ENCODE data around the gene SPEG.

SPEG gene

DNA sequence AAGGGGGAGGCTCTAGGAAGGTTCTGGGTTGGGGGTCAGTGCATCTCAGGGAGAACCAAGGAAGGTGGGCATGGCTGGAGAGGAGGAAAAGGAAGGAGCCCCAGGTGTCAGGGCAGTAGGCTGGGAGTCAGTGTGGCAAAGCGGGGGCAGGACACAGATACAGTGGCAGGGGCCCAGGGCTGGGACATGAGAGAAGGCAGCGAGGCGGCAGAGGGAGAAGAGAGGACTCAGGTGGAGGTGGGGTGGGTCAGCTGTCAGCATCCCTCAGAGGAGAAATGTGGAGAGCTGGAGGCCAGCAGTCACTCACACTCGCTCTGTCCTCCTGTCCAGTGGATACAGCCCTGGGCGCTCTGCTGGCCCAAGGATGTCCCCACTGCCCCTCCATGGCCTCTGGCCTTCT, 58.4 kb downstream of the SPEG start:
- in situ Hi-C loops (cut with HindIII; ENCODE audit: low sequenced_read_pairs): no loop called here

DNA sequence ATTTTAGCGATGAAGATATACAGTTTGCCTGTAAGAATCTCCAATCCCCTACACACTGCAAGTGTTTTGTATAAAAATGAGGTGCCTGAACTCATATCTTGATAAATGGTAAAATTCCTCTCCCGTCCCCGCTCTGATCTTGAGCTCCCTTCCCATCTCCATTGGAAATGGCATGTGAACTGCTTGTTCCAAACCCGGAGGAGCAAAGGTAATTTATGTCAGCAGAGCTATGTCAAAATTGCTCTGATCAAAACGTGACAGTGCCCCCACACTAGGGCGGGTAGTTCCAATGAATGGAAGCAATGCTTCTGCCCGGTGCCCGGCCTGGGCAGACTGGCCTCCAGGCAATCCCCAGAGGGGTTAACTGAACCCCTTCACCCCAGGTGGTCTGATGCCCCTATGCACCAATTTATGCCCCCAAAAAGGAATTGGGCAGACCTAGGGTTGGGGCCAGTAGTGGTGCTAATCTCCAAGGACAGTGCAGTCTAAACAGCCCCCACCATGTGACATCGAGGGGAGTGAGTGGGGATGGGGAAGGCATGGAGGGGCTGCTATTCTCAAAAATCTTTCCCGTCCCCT, 60.4 kb downstream of the SPEG start:
- in situ Hi-C loops (cut with HindIII; ENCODE audit: low sequenced_read_pairs): no loop called here

DNA sequence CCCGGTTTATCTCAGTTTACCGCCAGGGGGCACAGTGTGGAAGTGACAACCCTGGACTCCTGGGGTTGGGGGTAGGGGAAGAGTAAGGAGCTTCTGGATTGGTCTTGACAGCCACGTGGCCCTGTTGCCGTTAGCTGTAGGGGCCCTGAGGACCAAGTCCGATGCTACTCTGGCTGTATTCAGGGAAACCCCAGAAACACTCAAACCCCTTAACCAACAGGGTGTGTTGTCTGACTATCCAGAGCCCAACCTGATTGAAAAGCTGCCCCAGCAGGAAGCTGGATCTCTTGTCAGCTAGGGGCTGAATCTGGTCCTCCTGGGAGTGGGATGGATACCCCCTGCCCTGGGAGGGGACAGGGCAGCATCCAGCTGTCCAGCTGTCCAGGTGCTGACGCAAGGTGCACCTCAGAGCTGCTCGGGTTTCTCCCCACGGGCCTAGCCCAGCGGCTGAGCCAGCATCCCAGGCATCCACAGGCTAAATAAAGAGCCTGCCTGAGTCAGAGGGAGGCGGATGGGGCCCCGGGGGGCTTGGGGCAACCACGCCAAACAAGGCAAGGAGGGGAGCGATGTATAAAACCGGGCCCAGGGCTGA, 61.0 kb downstream of the SPEG start:
- in situ Hi-C loops (cut with HindIII; ENCODE audit: low sequenced_read_pairs): no loop called here

DNA sequence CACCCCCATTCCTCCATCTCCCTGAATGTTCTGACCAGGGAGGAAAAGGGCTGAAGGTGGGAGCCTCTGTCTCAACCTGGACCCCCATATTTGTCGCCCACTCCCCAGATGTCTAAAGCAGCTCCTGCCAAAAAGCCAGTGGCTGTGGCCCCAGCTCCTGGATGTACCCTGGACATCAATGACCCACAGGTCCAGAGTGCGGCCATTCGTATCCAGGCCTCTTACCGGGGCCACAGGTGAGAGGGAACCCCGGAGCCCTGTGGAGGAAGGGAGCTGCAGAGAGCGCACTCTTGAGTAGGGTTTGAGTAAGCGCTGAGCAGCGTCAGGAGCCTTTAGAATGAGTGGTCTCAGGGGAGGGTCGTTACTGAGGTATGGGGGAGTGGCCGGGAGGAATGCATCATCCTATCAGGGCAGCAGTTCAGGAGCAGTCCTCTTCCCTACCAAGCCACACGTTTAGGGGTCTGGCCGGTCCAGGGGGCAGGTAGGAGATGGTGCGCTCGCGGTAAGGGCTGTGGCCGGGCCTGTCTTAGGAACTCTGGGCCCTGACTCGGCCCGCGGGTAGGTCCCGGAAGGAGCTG, 61.7 kb downstream of the SPEG start:
- in situ Hi-C loops (cut with HindIII; ENCODE audit: low sequenced_read_pairs): no loop called here

DNA sequence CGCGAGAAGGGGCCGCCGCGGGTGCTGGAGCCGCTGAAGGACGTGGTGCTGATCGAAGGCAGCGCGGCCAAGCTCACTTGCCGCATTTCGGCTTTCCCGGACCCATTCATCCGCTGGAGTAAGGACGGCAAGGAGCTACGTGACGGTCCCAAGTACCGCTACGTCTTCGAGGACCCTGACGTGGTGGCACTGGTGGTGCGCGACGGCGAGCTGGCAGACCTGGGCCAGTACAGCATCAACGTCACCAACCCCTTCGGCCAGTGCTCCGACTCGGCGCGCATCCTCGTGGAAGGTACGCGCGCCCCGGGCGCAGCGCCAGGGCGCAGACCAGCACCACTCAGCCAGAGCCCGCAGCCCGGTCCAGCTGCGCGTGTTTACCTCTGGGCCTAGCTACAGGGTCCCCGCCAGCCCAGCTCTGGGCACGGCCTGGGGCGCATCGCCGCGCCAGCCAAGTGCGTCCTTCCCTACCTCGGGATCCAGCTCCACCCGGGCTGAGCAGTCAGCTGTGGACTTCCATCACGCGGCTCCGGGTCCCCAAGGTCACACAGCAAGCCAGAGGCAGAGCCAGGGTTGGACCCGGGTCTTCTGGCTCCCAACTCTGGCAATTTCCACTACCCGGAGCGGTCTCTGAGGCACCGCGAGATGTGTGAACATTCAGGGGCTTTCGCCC, 62.3 kb downstream of the SPEG start:
- in situ Hi-C loops (cut with HindIII; ENCODE audit: low sequenced_read_pairs): no loop called here

DNA sequence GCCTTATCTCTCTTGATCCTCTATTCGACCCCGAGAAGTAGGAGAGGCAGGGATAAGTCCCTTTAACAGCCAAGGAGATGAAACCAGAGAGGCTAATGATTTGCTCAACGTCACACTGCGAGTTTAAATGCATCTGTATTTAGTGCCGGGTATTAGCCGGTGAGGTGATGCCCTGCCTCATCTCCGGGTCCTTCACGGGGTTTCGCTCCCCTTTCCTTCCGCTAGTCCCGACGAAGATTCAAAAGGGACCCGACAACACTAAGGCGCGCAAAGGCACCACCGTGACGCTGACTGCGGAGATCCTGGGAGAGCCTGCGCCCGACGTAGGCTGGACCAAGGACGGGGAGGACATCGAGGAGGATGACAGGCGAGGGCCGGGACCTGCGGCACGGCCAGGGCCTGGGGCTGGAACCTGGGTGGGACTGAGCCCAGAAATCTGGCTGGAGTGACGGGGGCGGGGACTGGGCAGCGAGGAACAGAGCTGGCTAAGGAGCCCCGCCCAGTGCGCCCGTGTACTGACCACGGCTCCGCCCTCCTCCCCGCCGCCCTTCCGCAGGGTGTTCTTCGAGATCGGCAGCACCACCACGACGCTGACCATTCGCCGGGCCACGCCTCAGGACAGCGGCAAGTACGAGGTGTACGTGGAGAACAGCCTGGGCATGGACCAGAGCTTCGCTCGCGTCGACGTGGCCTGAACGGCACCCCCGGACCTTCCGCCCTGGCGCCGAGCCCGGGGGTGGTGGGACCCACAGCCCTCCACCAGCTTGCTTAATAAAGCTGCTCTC, 63.0 kb downstream of the SPEG start:
- in situ Hi-C loops (cut with HindIII; ENCODE audit: low sequenced_read_pairs): no loop called here

DNA sequence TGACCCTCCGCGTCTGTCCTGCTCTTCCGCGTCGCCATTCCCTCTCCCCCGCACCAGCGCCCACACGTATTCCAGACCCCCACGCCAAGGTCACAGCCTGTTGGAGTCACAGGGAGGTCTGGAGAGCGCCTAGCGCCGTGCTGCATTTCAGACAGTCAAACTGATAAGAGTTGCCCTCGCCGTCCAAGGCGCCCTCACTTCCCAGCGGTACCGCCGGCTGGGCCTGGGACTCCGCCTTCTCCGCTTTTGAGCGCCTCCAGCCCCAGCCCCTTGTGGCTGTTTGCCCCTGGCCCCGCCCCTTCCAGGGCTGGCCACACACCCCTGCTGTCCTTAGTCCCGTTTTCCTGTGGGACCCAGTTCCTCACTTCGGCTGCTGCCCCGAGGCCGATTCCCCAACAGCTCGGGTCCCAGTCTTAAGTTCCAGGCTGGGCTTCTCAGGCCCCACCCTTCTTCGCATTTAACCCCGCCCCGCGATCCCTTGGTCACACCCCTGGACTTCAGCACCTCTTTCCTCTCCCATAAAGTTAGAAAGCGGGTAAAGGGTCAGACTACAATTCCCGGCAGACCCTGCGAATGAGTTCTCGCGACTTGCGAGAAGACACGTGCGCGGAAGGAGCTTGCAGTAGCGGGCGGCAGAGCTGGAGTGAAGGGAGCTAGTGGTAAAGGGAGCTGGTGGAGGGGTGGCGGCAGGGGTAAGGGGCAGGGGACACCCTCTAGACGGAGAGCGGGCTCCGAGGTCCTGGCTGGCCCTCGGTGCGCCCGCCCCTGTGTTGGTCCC, 63.8 kb downstream of the SPEG start, which contains the start of gene GMPPA:
TSS of gene GMPPA (plus strand) at position 612 of the 778 bp plus-strand sequence. CDS start 1,085 bp downstream, outside the sequence.
- in situ Hi-C loops (cut with HindIII; ENCODE audit: low sequenced_read_pairs): no loop called here

DNA sequence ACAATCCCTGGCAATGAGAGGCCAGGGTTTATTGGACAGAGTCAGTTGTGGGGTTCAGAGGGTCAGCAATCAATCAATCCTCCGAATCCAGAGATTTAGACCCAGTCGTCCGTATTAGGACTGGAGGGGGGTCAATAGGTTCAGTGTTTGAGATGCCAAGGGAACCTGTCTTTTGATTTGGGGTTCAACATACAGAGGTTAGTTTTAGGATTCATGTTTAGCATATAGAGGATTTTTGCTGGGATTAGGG, 64.3 kb downstream of the SPEG start:
- in situ Hi-C loops (cut with HindIII; ENCODE audit: low sequenced_read_pairs): no loop called here

DNA sequence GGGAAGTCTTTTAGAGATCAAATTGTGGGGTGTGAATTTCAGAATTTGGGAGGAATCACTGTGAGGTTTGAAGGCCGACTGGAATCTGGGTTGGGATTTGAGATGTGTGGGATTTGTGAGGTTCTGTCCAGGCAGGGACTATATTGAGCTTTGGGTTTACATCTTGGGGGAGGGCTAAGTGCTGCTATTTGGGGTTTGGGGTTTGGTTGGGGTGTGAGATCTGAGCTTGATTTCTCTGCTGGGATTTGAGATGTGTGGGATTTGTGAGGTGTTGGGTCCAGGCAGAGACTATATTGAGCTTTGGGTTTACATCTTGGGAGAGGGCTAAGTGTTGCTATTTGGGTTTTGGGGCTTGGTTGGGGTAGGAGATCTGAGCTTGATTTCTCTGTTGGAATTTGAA, 64.9 kb downstream of the SPEG start:
- in situ Hi-C loops (cut with HindIII; ENCODE audit: low sequenced_read_pairs): no loop called here

DNA sequence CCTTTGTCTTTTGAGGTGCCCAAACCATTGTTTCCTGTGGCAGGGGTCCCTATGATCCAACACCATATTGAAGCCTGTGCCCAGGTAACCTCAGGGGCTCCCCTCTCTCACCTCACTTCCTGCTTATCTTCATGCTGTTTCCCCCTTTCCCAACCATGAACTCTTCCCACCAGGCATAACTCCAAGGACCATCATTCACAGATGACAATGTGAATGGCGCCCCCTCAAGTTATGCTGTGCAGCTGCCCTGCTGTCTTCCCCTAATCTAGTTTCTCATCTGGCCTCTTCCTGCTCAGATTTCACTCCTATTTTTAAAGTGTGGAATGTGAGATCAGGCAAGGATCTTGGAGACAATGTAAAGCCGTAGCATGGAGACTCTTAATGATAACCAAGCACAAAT, 65.5 kb downstream of the SPEG start:
- in situ Hi-C loops (cut with HindIII; ENCODE audit: low sequenced_read_pairs): loop anchor here (5.0 kb wide), 1 partner anchor 42 kb away; the partner anchor contains the start of genes CHPF and TMEM198

DNA sequence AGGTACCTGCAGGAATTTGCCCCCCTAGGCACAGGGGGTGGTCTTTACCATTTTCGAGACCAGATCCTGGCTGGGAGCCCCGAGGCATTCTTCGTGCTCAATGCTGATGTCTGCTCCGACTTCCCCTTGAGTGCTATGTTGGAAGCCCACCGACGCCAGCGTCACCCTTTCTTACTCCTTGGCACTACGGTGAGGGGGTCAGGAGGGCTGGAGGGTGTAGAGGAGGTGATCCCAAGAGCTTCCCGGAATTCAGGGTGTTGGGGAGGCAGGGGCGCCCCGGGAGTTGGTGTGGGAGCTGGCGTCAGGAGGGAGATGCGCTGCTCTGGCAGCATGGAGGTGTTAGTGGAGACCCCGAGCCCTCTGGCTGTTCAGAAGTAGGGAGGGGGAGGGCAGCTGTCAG, 67.2 kb downstream of the SPEG start:
- in situ Hi-C loops (cut with HindIII; ENCODE audit: low sequenced_read_pairs): loop anchor here (5.0 kb wide), 1 partner anchor 40 kb away; the partner anchor contains the start of genes CHPF and TMEM198

DNA sequence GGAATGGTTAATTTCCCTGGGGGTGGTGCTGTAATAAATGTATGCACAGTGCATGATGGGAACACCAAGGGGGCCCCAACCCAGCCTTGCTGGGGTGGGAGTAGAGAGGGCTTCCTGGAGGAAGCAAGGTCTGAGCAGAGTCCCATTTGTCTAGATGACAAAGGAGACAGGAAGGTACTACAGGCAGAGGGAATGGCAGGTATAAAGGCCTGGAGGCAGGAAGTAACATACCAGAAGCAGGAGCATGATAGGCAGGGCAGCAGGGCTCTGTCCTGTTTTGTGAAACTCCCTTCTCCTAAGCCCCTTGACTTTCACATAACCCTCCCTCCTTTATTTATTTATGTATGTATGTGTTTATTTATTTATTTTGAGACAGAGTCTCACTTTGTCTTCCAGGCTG, 68.0 kb downstream of the SPEG start:
- in situ Hi-C loops (cut with HindIII; ENCODE audit: low sequenced_read_pairs): loop anchor here (5.0 kb wide), 1 partner anchor 40 kb away; the partner anchor contains the start of genes CHPF and TMEM198

DNA sequence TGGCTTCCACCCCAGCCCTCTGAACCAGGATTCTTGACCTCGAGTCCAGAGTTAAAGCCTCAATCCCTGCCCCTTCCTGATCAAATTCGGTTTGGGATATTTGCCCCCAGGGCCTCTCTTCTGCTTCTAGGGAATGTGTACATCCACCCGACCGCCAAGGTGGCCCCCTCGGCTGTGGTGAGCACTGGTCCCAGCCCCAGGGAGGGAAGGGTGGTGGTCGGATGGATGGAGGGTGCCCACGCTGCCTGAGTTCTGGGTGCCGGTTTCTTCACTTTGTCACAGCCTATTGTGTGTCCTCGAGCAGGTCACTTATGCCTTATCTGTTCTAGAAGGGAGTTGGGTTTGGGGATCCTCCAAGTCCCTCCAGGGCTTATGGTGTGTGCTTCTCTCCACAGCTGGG, 70.9 kb downstream of the SPEG start:
- in situ Hi-C loops (cut with HindIII; ENCODE audit: low sequenced_read_pairs): loop anchor here (5.0 kb wide), 1 partner anchor 33 kb away; no protein-coding TSS in a partner anchor

DNA sequence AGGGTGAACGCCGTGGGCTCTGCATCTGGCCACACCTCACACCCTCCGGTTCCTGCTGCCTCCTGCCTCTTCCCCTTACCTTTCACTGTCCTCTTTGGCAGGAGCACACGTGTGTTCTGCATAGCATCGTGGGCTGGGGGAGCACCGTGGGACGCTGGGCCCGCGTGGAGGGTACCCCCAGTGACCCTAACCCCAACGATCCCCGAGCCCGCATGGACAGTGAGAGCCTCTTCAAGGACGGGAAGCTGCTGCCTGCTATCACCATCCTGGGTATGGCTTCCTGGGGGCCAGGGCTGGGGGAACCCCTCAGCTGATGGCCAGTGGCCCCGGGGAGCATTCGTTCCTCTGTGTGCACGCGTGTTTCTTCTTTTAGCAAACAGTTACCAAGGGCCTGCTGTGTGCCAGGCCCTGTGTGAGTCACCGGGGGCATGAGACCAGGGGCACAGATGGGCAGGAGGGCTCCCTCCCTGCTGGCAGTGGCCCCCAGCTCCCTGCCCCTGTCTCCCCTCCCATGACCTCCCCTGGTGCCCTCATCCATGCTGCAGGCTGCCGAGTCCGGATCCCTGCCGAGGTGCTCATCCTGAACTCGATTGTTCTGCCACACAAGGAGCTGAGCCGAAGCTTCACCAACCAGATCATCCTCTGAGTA, 71.6 kb downstream of the SPEG start:
- in situ Hi-C loops (cut with HindIII; ENCODE audit: low sequenced_read_pairs): loop anchor here (5.0 kb wide), 1 partner anchor 34 kb away; no protein-coding TSS in a partner anchor

DNA sequence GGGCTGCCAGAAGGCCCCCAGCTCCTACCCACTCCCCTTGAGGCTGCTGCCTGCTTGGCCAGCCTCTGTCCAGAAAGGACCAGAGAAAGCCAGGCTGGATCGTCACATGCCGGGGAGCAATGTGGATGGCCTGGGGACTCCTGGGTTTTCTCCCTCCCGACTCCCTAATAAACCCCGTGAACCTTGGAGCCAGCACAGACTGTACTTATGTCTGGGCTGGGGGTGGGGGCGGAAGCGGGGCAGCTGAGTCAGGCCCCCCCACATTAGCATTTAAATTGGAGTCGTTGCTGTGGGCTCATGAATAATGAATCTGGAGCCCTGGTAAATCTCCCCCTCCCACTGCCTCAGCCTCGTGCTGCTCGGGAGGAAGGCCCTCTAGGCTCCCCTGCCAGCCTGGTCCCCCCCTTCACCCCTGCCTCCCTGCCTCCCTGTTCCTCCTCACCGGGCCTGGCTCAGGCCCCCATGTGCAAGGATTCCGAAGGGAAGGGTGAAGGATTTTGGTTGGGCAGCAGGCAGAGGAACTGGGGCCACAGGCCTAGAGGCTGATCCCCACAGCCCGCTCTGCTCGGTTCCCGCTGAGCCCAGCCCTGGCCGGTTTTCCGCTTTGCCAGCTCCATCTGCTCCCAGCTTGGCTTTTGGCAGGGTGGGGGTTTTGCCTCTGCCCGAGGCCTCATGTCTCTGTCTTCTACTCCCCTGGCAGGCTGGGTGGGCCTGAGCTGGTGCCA, 72.3 kb downstream of the SPEG start:
- in situ Hi-C loops (cut with HindIII; ENCODE audit: low sequenced_read_pairs): loop anchor here (5.0 kb wide), 1 partner anchor 35 kb away; no protein-coding TSS in a partner anchor

DNA sequence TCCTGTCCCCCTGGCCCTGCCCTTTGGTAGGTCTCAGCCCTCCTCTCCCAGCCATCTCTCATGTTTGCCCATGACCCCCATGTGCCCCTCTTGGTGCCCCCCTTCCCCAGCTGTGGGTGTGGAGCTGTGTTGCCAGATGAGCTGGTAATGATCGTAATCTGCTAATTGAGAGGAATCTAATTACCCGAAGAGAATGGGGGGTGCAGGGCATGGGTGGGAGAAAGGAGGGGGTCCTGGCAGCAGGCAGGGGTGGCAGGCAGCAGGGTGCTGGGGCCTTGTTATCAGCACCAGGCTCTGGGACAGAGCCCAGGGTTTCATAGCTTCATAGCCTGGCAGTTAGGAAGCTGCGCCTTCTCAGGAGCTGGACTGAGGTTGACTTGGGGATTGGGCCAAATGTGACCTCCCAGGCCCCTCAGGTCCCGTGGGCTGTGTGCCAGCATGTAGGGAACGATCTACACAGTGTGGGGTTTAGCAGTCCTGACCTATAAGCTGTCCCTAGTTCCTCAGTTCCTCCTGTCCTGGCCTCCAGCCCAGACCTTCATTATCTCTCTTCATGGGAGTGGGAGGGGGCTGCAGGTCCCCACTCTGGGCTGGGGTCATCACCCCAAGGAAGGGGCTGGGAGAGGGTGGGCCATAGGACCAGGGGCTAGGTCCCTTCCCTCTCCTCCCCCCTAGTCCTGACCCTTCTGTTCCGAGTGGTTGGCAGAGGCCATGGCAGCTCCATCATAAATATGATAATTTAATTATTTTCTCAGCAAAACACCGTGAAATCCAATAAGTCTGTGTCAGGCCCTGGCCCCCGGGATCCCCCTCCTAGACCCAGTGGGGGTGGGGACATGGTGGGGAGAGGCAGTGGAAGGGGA, 73.2 kb downstream of the SPEG start:
- in situ Hi-C loops (cut with HindIII; ENCODE audit: low sequenced_read_pairs): loop anchor here (5.0 kb wide), 1 partner anchor 36 kb away; no protein-coding TSS in a partner anchor

DNA sequence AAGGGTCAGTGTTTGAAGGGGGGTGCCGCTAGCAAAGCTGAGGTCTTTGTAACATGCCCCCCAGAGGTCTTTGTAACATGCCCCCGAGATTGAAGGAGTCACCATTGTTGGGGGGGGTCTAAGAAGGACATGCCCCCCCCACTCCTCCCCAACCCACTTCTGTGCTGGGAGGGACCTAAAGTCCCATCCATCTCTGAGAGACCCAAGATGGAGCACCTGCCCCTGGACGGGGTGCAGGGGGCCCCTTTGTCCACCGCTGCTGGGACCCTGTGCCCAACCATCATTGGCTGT, 73.7 kb downstream of the SPEG start:
- in situ Hi-C loops (cut with HindIII; ENCODE audit: low sequenced_read_pairs): loop anchor here (5.0 kb wide), 1 partner anchor 36 kb away; no protein-coding TSS in a partner anchor
